ENCODE results near the gene LIPA.

LIPA gene

GRCh38 chr10:89207801-89208551, 43.6 kb downstream of the LIPA start:
- Histone ChIP-seq H3K9ac (ENCODE audit: low read depth, low read length) (no peak overlapping the region), H3K36me3 (ENCODE audit: insufficient read depth, low read length) (no peaks in the 10 kb centered on the region), H3K4me2 (ENCODE audit: insufficient read depth, low read length) (no peak overlapping the region), H3K27me3 (ENCODE audit: insufficient read depth, low read length, poor library complexity) (peaks cover 35% of the 10 kb centered on the region), H3K4me1 (ENCODE audit: insufficient read depth, low read length) (peaks cover 15% of the 10 kb centered on the region), H2AFZ (ENCODE audit: low read depth, low read length) (no peak overlapping the region), H3K79me2 (ENCODE audit: insufficient read depth, low read length) (no peaks in the 10 kb centered on the region), H3K27ac (ENCODE audit: low read length) (no peak overlapping the region), H3K4me3 (ENCODE audit: low read depth in 1 of 2, low read length in 2 of 2) (no peak overlapping the region), H3K9me3 (ENCODE audit: insufficient read depth, low read length, severe bottlenecking) (no peaks in the 10 kb centered on the region), H4K20me1 (ENCODE audit: insufficient read depth, low read length) (no peaks in the 10 kb centered on the region)
- no peak for ATAC-seq (ENCODE audit: insufficient read depth, low read depth)
- DNase-seq: no peak
- TF ChIP-seq CTCF (IDR thresholded peaks at IDR 0.05; ENCODE audit: borderline replicate concordance, extremely low read depth, low read length, poor library complexity, severe bottlenecking) (no peak), EZH2 (IDR thresholded peaks at IDR 0.05; ENCODE audit: borderline replicate concordance, low read depth, low read length, severe bottlenecking) (no peak)

- Histone ChIP-seq H3K4me3 (ENCODE audit: low read depth in 1 of 2, low read length in 2 of 2) (peak within 1 kb of the TSS in 1 of 2 experiments; percentile 52; a peak in 2 of 4 replicates), H2AFZ (ENCODE audit: low read depth, low read length) (peak within 1 kb of the TSS; percentile 37), H3K9me3 (ENCODE audit: insufficient read depth, low read length, severe bottlenecking) (no peaks in the 10 kb centered on the region), H3K27me3 (ENCODE audit: insufficient read depth, low read length, poor library complexity) (peaks cover 35% of the 10 kb centered on the region), H3K36me3 (ENCODE audit: insufficient read depth, low read length) (no peaks in the 10 kb centered on the region), H3K27ac (ENCODE audit: low read length) (no peak within 1 kb of the TSS), H3K4me2 (ENCODE audit: insufficient read depth, low read length) (peak within 1 kb of the TSS; percentile 79), H3K4me1 (ENCODE audit: insufficient read depth, low read length) (peaks cover 15% of the 10 kb centered on the region), H3K9ac (ENCODE audit: low read depth, low read length) (no peak within 1 kb of the TSS), H4K20me1 (ENCODE audit: insufficient read depth, low read length) (no peaks in the 10 kb centered on the region), H3K79me2 (ENCODE audit: insufficient read depth, low read length) (no peaks in the 10 kb centered on the region)
- DNase-seq (peak; percentile 28), ATAC-seq (ENCODE audit: insufficient read depth, low read depth) (peak; percentile 44)
- TF ChIP-seq EZH2 (IDR thresholded peaks at IDR 0.05; ENCODE audit: borderline replicate concordance, low read depth, low read length, severe bottlenecking) (peak; percentile 43), CTCF (IDR thresholded peaks at IDR 0.05; ENCODE audit: borderline replicate concordance, extremely low read depth, low read length, poor library complexity, severe bottlenecking) (no peak)
Measured at GRCh38 chr10:89207181-89207800, 44.3 kb downstream of the LIPA start, which contains the start of gene CH25H. CH25H (minus strand) TSS chr10:89207317; CDS start chr10:89207292, 25 bp downstream.

- Histone ChIP-seq H3K9ac (ENCODE audit: low read depth, low read length) (no peak overlapping the region), H4K20me1 (ENCODE audit: insufficient read depth, low read length) (no peaks in the 10 kb centered on the region), H3K27ac (ENCODE audit: low read length) (no peak overlapping the region), H3K4me1 (ENCODE audit: insufficient read depth, low read length) (peaks cover 15% of the 10 kb centered on the region), H3K27me3 (ENCODE audit: insufficient read depth, low read length, poor library complexity) (peaks cover 35% of the 10 kb centered on the region), H3K79me2 (ENCODE audit: insufficient read depth, low read length) (no peaks in the 10 kb centered on the region), H3K9me3 (ENCODE audit: insufficient read depth, low read length, severe bottlenecking) (no peaks in the 10 kb centered on the region), H3K4me2 (ENCODE audit: insufficient read depth, low read length) (peak overlapping the region; percentile 79), H3K36me3 (ENCODE audit: insufficient read depth, low read length) (no peaks in the 10 kb centered on the region), H2AFZ (ENCODE audit: low read depth, low read length) (peak overlapping the region; percentile 37), H3K4me3 (ENCODE audit: low read depth in 1 of 2, low read length in 2 of 2) (peak overlapping the region in 1 of 2 experiments; percentile 52; a peak in 2 of 4 replicates)
- DNase-seq: peak; percentile 78
- TF ChIP-seq EZH2 (IDR thresholded peaks at IDR 0.05; ENCODE audit: borderline replicate concordance, low read depth, low read length, severe bottlenecking) (peak; percentile 61), CTCF (IDR thresholded peaks at IDR 0.05; ENCODE audit: borderline replicate concordance, extremely low read depth, low read length, poor library complexity, severe bottlenecking) (peak; percentile 25)
- ATAC-seq (ENCODE audit: insufficient read depth, low read depth): peak; percentile 96
Measured at GRCh38 chr10:89206402-89207180, 45.0 kb downstream of the LIPA start.

Data from DND-41 (cell line).